ENCODE data around the gene NPY2R.

NPY2R gene

GRCh38 chr4:155252327-155252726, 43.9 kb downstream of the NPY2R start:
- DNase-seq: no peak

DNA sequence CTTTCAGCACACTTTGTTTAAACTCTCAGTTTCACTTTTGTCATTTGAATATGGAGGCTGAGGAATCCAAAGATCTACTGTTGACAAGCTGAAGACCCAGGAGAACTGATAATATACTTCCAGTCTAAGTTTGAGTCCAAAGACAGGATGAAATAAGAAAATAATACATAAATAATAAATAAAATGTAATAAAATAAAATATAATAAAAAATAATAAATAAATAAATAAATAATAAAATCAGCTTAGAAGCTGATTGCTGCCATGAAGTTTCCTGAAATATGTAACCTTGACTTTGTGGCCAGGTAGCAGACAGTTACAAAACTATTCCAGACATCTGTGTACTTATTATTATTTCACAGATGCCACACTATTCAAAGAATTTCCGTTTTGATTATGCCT, 55.0 kb downstream of the NPY2R start:
- DNase-seq: no peak

DNA sequence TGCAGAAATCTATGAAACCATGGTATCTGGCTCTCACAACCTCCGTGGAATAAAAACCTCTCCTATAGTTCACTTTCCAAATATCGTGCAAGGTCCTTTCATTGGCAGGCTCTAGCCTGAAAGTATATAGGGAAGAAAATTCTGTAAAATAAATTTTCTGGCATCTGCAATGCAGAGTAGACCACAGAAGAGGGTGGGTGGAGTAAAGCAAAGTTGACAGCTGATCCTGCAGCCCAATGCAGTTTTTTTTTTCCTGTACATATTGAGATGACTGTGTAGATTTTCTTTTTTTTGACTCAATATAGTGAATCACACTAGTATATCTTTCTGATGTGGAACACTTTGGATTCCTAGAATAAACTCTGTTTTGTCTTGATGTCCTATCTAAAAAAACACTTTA, 56.7 kb downstream of the NPY2R start:
- no peak for DNase-seq
